Melanocyte of skin (primary cell): ENCODE results near the gene UNC13B. TPM values are rescaled to one million over a fixed set of nuclear protein-coding genes. Genes with fewer than 3 reads are reported as not detected.

Experiments
- total RNA-seq, 2 donors: library from RNA; depleted of rRNA; stranded (reverse); fragments of >200 nt; gene quantifications; 2 replicates each; pipeline ENCODE4 v1.2.3, GENCODE V29; 2012

Gene UNC13B
- total RNA-seq = 10 to 100 TPM; 26.6 to 28.6 TPM

GRCh38 chr9:35161713-35162604 is at the start of gene UNC13B:
Gene UNC13B, plus strand, starts transcription at chr9:35162009. Its CDS starts 275 bp downstream, at chr9:35162284.

GRCh38 chr9:35115680-35116538 is 45.9 kb upstream of the UNC13B start, which contains the start of gene ATOSB:
Gene ATOSB, minus strand, starts transcription at chr9:35115862. Its CDS starts 7,588 bp downstream, at chr9:35108274.

Other genes starting within 250 kb of the UNC13B start
- gene PHF24, start 203.7 kb upstream of the UNC13B start, total RNA-seq = 1 to 10 TPM in 1 of 2 donors, under 1 TPM in 1; 1.00 to 3.1 TPM
- 10 to 100 TPM in 1 of 2 donors, 1 to 10 TPM in 1; 5.0 to 11.4 TPM for gene DNAJB5, start 172.3 kb upstream of the UNC13B start, total RNA-seq
- gene VCP, start 89.4 kb upstream of the UNC13B start, total RNA-seq = 100 to 1,000 TPM; 296 to 358 TPM
- gene FANCG, start 82.1 kb upstream of the UNC13B start, total RNA-seq = 10 to 100 TPM; 20.3 to 37.3 TPM
- gene PIGO, start 65.4 kb upstream of the UNC13B start, total RNA-seq = 10 to 100 TPM; 19.6 to 24.1 TPM
- 100 to 1,000 TPM; 137 to 234 TPM for gene STOML2, start 58.9 kb upstream of the UNC13B start, total RNA-seq
- 10 to 100 TPM; 27.3 to 29.6 TPM for gene ATOSB, start 46.1 kb upstream of the UNC13B start, total RNA-seq